Stimulated activated naive CD8-positive, alpha-beta T cell treated with anti-CD3 and anti-CD28 coated beads, Interleukin-15, amount 100 ng/mL, for 72 hours (primary cell): Measurements from ENCODE around the gene HDAC7.

Experiments
- ATAC-seq: fragments of 150-1000 bp; cut with Tn5 transposase; 2 replicates; pipeline ENCODE4 v1.10.0; 2021; ENCODE audit warnings: mild to moderate bottlenecking, moderate library complexity
- DNase-seq, 2 donors: peaks; one replicate each; pipeline ENCODE4 v3.0.0; 2021 to 2022
- H3K27ac Mint-ChIP-seq, 2 donors: one replicate each; pipeline ENCODE4 v1.8.0; 2022; ENCODE audit warnings: mild to moderate bottlenecking in 2 of 2, mixed read lengths in 2 of 2, moderate library complexity in 2 of 2
- H3K27me3 Mint-ChIP-seq: one replicate; pipeline ENCODE4 v1.8.0; 2022; ENCODE audit warnings: mixed read lengths
- H3K4me1 Mint-ChIP-seq: one replicate; pipeline ENCODE4 v1.8.0; 2022; ENCODE audit warnings: mild to moderate bottlenecking, mixed read lengths
- H3K4me3 Mint-ChIP-seq, 2 donors: one replicate each; pipeline ENCODE4 v1.8.0; 2022; ENCODE audit warnings: mild to moderate bottlenecking in 2 of 2, mixed read lengths in 2 of 2, moderate library complexity in 1 of 2
- H3K9me3 Mint-ChIP-seq, 2 donors: one replicate each; pipeline ENCODE4 v1.8.0; 2022; ENCODE audit warnings: mixed read lengths in 2 of 2

Gene HDAC7

GRCh38 chr12:47763481-47764346 is 56.0 kb downstream of the HDAC7 start:
- H3K27ac Mint-ChIP-seq, result no peak overlapping the region

DNA sequence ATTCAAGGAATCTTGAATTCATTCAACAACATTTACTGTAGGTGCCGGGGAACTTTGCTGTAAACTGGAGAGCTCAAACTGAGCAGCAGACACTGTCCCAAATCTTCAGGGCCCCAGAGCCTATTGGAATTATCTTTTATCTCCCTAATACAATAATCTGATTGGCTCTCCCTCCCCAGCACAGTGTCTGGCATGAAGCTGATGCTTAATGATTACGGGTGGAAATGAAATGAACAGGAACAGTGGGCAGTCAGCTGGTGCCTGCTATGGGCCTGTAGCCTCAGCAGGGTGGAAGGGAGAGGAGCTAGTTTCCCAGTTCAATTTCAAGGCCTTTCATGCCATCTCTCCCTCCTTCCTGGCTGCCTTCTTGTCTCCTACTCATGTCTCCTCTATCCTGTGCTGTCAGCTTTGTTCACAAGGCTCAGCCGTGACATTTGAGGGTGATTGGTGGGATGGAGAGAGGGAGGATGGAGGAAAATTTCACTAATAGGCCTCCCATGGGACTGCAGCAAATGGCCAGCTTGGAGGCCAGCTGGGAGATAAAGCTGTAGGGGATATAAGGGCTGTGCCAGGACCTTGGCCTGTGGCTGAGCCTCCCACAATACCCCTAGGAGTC is 56.7 kb downstream of the HDAC7 start:
- H3K27ac Mint-ChIP-seq, result no peak overlapping the region
- H3K27me3 Mint-ChIP-seq, result no peaks in the 10 kb centered on the region
- no peak for ATAC-seq
- H3K9me3 Mint-ChIP-seq, result no peaks in the 10 kb centered on the region
- peaks cover 34% of the 10 kb centered on the region for H3K4me1 Mint-ChIP-seq
- DNase-seq, result no peak
- no peak overlapping the region for H3K4me3 Mint-ChIP-seq

More at GRCh38 chr12:47763481-47764346, 56.0 kb downstream of the HDAC7 start:
- DNase-seq, result no peak
- Mint-ChIP-seq H3K27me3 (no peaks in the 10 kb centered on the region), H3K4me1 (peaks cover 26% of the 10 kb centered on the region), H3K4me3 (no peak overlapping the region), H3K9me3 (no peaks in the 10 kb centered on the region)
- no peak for ATAC-seq

DNA sequence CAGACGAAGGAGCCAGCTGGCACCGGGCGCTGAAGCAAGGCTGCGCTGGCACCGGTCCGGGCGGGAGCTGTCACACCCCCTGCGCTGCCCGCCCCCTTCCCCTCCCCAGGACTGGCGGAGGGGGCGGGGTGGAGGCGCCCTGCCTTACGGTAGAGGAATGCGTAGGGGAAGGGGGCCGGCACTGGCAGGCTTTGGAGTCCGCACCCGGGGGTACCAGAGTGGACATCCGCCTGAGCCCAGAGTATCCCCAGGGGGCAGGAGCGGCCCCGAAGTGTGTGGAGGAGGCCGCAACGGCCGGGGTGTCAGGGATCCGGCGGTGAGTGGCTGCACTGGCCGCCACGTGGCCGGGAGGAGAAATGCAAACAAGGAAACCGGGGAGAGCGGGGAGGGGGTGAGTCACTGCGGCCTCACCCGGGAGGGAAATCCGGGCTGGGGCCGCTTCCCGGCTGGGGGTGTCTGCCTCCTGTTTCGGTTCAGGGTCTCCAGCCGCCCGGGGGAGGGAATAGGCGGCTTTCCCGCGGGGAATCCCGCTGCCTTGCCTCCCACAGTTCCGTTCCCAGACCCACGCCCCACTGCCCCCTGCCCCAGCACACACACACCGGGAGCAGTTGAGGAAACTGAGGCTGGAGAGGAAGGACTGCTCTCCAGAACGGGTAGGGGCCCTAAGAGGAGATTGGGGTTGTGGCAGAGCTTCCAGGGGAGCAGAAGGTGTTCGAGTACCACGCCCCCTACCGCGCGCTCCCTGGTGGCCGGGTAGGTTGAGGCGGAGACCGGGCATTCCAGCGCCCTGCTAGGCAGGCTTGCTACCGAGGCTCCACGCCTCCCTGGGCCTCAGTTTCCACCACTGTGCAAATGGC is 60.6 kb downstream of the HDAC7 start, which contains the start of gene RAPGEF3:
TSS of gene RAPGEF3 (minus strand) at position 47 of the 857 bp plus-strand sequence. CDS start 324 bp downstream, outside the sequence.
- Mint-ChIP-seq H3K27ac (peak within 1 kb of the TSS; percentile 15 to 65), H3K4me1 (peaks cover 54% of the 10 kb centered on the region)

GRCh38 chr12:47758584-47758833 is 61.2 kb downstream of the HDAC7 start:
- ATAC-seq, result no peak
- Mint-ChIP-seq H3K4me1 (peaks cover 58% of the 10 kb centered on the region), H3K27me3 (no peaks in the 10 kb centered on the region), H3K9me3 (no peaks in the 10 kb centered on the region), H3K27ac (no peak overlapping the region), H3K4me3 (peak overlapping the region; percentile 42 to 86)
- DNase-seq, result no peak

More for the DNA sequence above, 60.6 kb downstream of the HDAC7 start, which contains the start of gene RAPGEF3:
- ATAC-seq (peak; percentile 76), DNase-seq (peak; percentile 53 to 69)
- Mint-ChIP-seq H3K9me3 (no peaks in the 10 kb centered on the region), H3K27me3 (no peaks in the 10 kb centered on the region), H3K4me3 (peak within 1 kb of the TSS; percentile 80 to 86)

DNA sequence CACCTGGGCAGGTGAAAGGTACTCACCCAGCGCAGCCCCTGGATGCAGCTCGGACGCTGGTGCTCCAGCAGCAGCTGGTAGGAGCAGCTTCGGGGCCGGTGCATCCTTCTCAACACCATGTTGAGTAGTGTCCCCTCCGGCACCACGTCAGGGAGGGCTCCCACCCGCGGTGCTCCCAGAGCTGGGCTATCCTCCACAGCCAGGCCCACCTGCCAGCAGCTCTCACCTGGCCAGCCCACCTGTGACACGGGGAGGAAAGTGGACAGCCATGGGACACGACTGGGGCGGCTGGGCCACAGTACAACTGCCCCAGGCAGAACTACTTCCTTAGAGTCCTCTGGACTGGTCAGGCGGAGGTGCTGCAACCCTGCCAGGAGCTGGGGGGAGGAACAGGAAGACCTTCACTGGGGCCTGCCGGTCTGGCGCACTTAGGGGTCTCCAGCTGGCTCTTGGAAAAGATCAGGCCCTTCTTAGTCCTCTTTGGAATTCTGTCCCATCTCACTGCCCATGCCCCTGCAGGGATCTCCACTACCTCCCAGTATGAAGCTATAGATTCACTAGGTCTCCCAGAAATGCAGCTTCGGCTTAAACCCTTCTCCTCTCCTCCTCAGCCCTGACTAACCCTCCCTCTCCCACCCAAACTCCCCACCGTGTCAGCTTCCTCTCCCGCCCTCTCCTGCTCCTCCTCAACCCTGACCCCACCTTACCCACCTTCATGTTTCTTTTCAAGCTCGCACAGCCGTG is 61.7 kb downstream of the HDAC7 start:
- H3K4me3 Mint-ChIP-seq, result peak overlapping the region; percentile 42 to 86
- ATAC-seq, result no peak
- no peak for DNase-seq
- no peak overlapping the region for H3K27ac Mint-ChIP-seq
- H3K27me3 Mint-ChIP-seq, result no peaks in the 10 kb centered on the region
- peaks cover 63% of the 10 kb centered on the region for H3K4me1 Mint-ChIP-seq
- H3K9me3 Mint-ChIP-seq, result no peaks in the 10 kb centered on the region

GRCh38 chr12:47757364-47757839 is 62.3 kb downstream of the HDAC7 start:
- DNase-seq, result no peak
- Mint-ChIP-seq H3K27me3 (no peaks in the 10 kb centered on the region), H3K9me3 (no peaks in the 10 kb centered on the region), H3K4me1 (peaks cover 63% of the 10 kb centered on the region), H3K4me3 (peak overlapping the region in 1 of 2 donors; percentile 12), H3K27ac (peak overlapping the region in 1 of 2 donors; percentile 51)
- no peak for ATAC-seq

DNA sequence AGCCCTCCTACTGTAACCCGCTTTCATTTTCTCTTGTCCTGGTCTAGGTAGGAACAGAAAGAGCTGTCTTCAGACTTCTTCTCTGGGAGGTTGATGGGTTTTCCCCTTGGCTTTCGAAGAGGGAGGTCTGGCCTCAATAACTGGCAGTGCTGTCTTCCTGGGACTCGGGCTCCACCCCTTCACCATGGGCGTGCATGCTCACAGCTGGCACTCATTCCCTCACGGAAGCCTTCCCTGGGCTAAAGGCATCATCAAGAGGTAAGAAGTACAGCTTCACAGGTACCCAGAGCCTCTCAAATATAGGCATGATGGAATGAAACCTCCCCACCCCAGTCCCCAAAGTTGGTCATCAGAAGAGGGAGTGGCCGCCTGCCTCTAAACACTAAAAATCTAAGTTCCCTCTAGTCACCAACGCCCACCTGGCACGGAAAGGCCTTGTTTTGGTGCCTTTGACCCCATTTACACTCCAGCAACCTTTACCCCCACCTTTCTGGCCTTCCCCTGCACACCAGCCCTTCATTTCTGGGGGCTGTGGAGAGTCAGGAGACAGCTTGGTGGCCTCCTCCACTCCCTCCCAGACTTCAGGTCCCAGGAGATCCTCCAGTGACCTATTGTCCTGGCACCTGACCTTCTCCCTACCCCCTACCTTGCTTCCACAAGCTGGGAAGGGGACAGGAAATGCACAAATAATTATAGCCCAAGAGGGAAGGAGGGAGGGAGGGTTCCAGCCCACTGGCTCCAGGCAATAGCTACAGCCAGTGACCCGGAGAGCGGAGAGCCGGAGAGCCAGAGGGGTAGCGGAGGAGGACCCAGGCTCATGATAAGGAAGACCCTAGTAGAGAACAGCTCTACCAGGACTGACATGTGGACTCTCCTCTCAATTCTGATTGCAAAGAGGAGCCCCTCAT is 63.8 kb downstream of the HDAC7 start:
- Mint-ChIP-seq H3K27me3 (no peaks in the 10 kb centered on the region), H3K4me3 (peak overlapping the region; percentile 3 to 23), H3K27ac (peak overlapping the region; percentile 23 to 78), H3K9me3 (no peaks in the 10 kb centered on the region), H3K4me1 (peaks cover 63% of the 10 kb centered on the region)
- DNase-seq, result peak in 1 of 2 donors; percentile 32
- ATAC-seq, result peak; percentile 61

DNA sequence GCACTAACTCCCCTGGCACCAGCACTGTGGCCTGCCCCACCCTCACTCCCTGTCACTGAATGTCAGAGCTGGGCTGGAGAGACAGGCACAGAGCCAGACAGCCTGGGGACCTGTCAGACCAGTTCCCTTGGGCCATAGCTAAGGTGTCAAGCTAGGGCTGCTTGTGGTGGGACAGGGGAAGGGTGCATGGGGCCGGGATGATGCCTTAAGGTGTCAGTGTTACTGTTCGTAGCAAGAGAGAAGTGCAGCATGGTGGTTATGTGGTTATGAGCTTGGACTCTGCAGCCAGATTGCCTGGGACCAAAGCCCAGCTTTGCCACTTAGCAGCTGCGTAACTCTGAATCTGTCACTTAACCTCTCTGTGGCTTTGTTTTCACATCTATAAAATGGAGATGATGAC is 64.8 kb downstream of the HDAC7 start:
- Mint-ChIP-seq H3K27ac (no peak overlapping the region), H3K27me3 (peaks cover 4% of the 10 kb centered on the region), H3K4me1 (peaks cover 63% of the 10 kb centered on the region), H3K9me3 (no peaks in the 10 kb centered on the region), H3K4me3 (no peak overlapping the region)
- DNase-seq, result no peak
- ATAC-seq, result no peak

DNA sequence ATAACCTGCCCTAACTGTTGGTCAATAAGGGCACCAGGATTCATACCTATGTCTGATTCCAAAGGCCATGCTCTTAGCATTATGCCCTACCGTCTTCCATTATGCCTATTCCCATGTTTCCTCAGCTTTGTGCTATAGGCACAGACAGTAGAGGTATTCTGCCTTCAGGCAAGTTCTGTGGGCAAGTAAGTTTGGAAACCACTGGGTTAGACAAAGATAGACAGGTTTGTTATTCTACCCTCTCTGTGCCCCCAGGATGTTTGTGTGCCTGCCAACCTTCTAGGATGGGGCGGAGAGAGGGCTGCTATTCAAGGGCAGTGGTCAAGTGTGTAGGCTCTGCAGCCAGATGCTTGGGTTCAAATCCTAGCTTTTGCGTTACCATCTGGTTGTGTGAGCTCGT is 65.6 kb downstream of the HDAC7 start:
- Mint-ChIP-seq H3K27me3 (peaks cover 8% of the 10 kb centered on the region), H3K9me3 (no peaks in the 10 kb centered on the region), H3K27ac (no peak overlapping the region), H3K4me1 (peaks cover 58% of the 10 kb centered on the region), H3K4me3 (no peak overlapping the region)
- DNase-seq (no peak), ATAC-seq (no peak)

DNA sequence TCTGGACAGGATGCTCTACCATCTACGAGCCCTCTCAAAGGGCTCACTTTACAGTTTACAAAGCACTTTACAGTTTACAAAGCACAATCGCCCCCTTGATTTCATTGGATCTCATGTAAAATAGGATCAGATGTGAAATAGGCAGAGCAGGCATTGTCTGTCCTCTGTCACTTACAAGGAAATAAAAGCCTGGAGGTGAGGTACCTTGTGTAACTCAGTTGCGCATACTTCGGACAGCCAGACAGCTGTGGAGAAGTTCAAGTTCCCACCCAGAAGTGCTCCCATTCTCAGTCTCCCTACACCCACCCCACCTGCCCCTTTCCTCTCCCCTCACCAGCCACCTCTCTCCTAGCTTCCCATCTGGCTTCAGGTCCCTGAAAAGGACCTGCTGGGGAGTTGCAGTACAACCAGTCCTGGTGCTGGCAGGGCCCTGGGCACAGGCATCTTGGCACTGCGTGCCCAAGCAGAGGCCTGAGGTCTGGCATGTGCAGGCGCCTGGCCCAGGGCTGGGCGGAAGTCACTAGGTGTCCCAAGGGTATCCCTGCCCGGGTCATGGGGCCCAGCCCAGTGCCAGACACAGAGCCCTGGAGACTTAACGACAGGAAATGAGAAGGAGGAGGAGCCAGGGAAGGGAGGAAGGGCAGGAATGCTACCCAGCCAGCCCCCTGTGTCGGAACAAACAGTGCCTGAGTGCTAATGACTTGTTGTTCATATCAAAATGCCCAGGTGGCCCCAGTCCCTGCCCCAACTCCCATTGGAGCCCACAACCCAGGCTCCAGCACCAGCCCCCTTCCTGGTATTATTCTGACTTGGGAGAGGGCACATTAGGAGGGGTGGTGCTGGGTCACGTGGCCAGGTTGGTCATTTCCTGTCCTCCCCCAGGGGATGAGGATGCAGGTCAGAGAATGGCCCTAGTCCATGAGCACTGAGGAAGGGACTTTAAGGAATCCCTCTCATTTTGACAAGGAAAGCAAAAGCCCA is 66.4 kb downstream of the HDAC7 start:
- Mint-ChIP-seq H3K27ac (peak overlapping the region; percentile 65), H3K27me3 (peaks cover 8% of the 10 kb centered on the region), H3K4me3 (no peak overlapping the region), H3K9me3 (no peaks in the 10 kb centered on the region), H3K4me1 (peaks cover 51% of the 10 kb centered on the region)
- DNase-seq (no peak), ATAC-seq (no peak)

GRCh38 chr12:47752552-47752951 is 67.2 kb downstream of the HDAC7 start:
- H3K27ac Mint-ChIP-seq, result no peak overlapping the region
- peaks cover 43% of the 10 kb centered on the region for H3K4me1 Mint-ChIP-seq
- no peak overlapping the region for H3K4me3 Mint-ChIP-seq
- peaks cover 8% of the 10 kb centered on the region for H3K27me3 Mint-ChIP-seq
- DNase-seq (no peak), ATAC-seq (no peak)
- no peaks in the 10 kb centered on the region for H3K9me3 Mint-ChIP-seq

DNA sequence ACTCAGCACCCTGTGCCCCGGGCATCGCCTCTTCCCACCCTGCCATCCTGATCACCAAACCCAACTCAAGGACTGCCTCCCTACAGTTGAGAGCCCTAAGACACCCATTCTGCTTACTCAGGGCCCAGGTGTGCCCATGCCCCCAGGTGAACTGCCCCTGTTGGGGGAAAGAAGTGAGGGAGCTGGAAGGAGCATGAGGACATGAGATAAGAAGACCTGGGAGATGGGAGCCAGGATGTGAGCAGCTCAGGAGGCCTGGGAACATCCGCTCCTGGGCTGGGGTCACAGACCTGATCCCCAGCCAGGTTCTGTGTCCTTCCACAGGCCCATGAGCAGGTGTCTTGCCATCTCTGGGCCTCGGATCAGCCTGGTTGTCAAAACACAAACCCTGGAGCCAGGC is 67.6 kb downstream of the HDAC7 start:
- no peak for DNase-seq

DNA sequence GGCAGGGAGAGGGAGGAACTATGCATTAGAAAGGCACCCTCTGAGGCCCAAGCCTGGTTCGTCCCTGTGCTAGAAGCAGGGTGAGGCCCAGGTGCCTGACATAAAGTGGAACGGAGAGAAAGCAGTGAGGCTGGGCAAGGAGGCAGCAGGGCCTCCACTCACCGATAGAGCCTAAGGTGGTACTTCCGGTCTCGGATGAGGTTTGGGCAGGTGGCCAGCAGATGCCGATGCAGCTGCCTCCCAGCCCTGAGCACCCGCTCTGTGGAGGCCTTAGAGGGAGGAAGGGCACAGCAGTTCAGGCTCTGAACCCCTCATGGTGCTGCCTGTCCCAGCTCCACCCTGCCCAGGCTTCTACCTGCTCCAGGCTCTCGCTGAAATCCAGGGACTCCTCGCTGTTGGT is 68.1 kb downstream of the HDAC7 start:
- H3K4me3 Mint-ChIP-seq, result no peak overlapping the region
- DNase-seq (no peak), ATAC-seq (no peak)
- H3K27ac Mint-ChIP-seq, result no peak overlapping the region
- no peaks in the 10 kb centered on the region for H3K9me3 Mint-ChIP-seq
- H3K27me3 Mint-ChIP-seq, result peaks cover 9% of the 10 kb centered on the region
- peaks cover 33% of the 10 kb centered on the region for H3K4me1 Mint-ChIP-seq

More for the DNA sequence above, 67.6 kb downstream of the HDAC7 start:
- H3K4me1 Mint-ChIP-seq, result peaks cover 39% of the 10 kb centered on the region
- H3K27me3 Mint-ChIP-seq, result peaks cover 8% of the 10 kb centered on the region
- H3K9me3 Mint-ChIP-seq, result no peaks in the 10 kb centered on the region
- ATAC-seq, result no peak
- no peak overlapping the region for H3K4me3 Mint-ChIP-seq
- H3K27ac Mint-ChIP-seq, result peak overlapping the region in 1 of 2 donors; percentile 84
